ENCODE measurements around the gene FOXS1. TPM values are rescaled to one million over a fixed set of nuclear protein-coding genes. Genes with fewer than 3 reads are reported as not detected.
A peak's percentile ranks its signal among the peaks of the same experiment; 100 is the strongest.

The FOXS1 gene
- polyA plus RNA-seq, 1 of the 3 experiments (the other 2 are of a cell fraction) = 0.99 TPM

DNA sequence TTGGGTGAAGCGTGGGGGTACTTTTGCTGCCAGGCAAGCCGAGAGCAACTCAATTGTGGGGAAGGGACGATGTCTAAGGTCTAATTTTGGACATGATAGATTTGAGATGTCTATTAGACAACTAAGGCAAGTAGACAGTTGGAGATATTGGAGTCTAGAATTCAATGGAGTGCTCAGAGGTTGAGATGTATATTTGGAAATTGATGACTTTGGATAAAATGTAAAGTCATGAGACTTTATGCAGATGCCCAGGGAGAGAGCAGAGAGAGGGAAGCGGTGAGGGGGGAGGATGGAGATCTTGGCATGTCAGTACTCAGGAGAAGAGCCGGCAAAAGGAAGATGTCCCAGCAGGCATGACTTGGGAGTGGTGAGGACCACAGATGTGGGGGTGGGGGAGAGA lies 19.3 kb downstream of the FOXS1 start (continued):
- TF ChIP-seq, protein P1, sequence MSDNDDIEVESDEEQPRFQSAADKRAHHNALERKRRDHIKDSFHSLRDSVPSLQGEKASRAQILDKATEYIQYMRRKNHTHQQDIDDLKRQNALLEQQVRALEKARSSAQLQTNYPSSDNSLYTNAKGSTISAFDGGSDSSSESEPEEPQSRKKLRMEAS (IDR thresholded peaks at IDR 0.05; ENCODE audit: low read depth) = no peak
- no peak for TF ChIP-seq CHD2 (IDR thresholded peaks at IDR 0.05; ENCODE audit: low read length, partially characterized antibody)
- no peak for TF ChIP-seq YY1 (IDR thresholded peaks at IDR 0.05; ENCODE audit: low read depth)

DNA sequence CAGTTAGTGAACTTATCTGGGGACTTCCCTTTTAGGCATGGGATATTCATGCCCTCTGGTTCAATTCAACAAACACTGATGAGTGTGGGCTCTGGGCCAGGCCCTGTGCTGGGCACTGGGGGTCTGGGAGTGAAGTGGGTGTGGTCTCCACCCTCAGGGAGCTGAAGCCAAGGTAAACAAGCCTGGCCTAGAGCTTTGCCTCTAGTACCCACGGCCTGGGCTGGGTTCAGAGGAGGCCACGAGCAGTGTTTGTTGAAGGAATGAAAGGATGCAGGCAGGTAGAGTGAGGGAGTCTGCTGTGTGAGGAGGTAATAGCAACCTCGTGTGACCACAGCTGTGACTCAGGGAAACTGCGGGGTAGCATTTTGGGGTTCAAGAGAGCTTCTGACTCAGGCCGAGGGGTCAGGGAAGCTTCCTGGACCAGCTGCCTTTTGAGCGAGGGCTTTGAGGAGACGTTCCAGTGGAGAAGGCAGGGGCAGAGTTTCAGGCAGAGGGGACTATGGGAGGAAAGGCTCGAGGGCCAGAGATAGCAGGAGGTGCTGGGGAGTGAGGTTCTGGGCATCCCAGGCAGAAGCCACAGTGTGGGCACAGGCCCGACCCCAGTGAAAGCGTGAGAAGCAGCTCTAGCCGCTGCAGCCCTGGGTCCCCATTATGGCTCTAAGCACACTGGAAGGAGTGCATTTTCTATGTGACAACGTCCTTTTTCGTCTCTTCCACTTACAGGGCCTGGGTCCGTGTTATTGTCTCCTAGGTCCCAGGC lies 20.7 kb downstream of the FOXS1 start:
- no peaks in the 10 kb centered on the region for H3K9me3 ChIP-seq
- H3K9ac ChIP-seq = no peak overlapping the region
- no peak overlapping the region for H3K4me3 ChIP-seq (ENCODE audit: low read depth in 2 of 2, low read length in 1 of 2)
- no peaks in the 10 kb centered on the region for H3K36me3 ChIP-seq (replicated peaks in 1 of 2; ENCODE audit: control insufficient read depth in 1 of 2, insufficient read depth in 2 of 2, low read length in 1 of 2)
- peak overlapping the region; percentile 26; the same call in 1 of the 2 replicates for H3K4me2 ChIP-seq
- TF ChIP-seq FOXJ3 (CRISPR knock-in tag; IDR thresholded peaks at IDR 0.05) (no peak), TCF12 (IDR thresholded peaks at IDR 0.05) (no peak), SIN3A (IDR thresholded peaks at IDR 0.05; ENCODE audit: borderline replicate concordance, low read depth, low read length) (no peak), FOSL2 (IDR thresholded peaks at IDR 0.05; ENCODE audit: borderline replicate concordance, low read depth) (no peak), RCOR1 (IDR thresholded peaks at IDR 0.05; ENCODE audit: low read length) (no peak), EP300 (IDR thresholded peaks at IDR 0.05; ENCODE audit: borderline replicate concordance in 1 of 2, low read depth in 1 of 2, low read length in 1 of 2) (no peak), GATA2 (CRISPR knock-in tag; IDR thresholded peaks at IDR 0.05) (no peak)
- H3K27me3 ChIP-seq (ENCODE audit: insufficient read depth) = no peaks in the 10 kb centered on the region
- POLR2A ChIA-PET = no interaction called here
- peaks cover 11% of the 10 kb centered on the region for H3F3A ChIP-seq (replicated peaks; ENCODE audit: insufficient read depth)
- peaks cover 0 to 8% of the 10 kb centered on the region in 2 experiments; a peak in 1 of 4 replicates for H3K4me1 ChIP-seq (ENCODE audit: control insufficient read depth in 1 of 2, insufficient read depth in 2 of 2, low read depth in 1 of 2, low read length in 1 of 2)
- CTCF ChIA-PET = interaction anchor here (1.5 to 7.6 kb wide), 8 partner anchors 13 to 267 kb away, joined by 6 to 174 read pairs (median 52); partner anchors contain the start of genes FOXS1 and PDRG1
- no peaks in the 10 kb centered on the region for H3K9me2 ChIP-seq
- no peaks in the 10 kb centered on the region for H4K20me1 ChIP-seq (ENCODE audit: insufficient read depth)
- H3K79me2 ChIP-seq (ENCODE audit: insufficient read depth) = no peaks in the 10 kb centered on the region
- WGBS (ENCODE audit: low lambda C conversion rate) = 89% methylated on average over 14 of the region's 14 CpGs
- no peak overlapping the region; the same call in 1 of the 2 replicates for H2AFZ ChIP-seq (ENCODE audit: low read depth)
- no peak overlapping the region for H3K27ac ChIP-seq (ENCODE audit: low read depth in 2 of 2, low read length in 1 of 2)
- DNase-seq = peak; percentile 17

- DNase-seq = no peak
- ChIA-PET POLR2A (no interaction called here), CTCF (interaction anchor here (1.5 to 7.6 kb wide), 10 partner anchors 12 to 267 kb away, joined by 6 to 174 read pairs (median 30); partner anchors contain the start of genes FOXS1 and PDRG1)
- WGBS (ENCODE audit: low lambda C conversion rate) = 83% methylated on average over 2 of the region's 4 CpGs
- Histone ChIP-seq H2AFZ (ENCODE audit: low read depth) (0 out of 2 replicates have a peak overlapping the region, but pooled peaks have one; percentile 16), H3F3A (replicated peaks; ENCODE audit: insufficient read depth) (peaks cover 11% of the 10 kb centered on the region), H3K79me2 (ENCODE audit: insufficient read depth) (no peaks in the 10 kb centered on the region), H3K9me3 (no peaks in the 10 kb centered on the region), H3K4me1 (ENCODE audit: control insufficient read depth in 1 of 2, insufficient read depth in 2 of 2, low read depth in 1 of 2, low read length in 1 of 2) (peaks cover 0 to 8% of the 10 kb centered on the region in 2 experiments; a peak in 1 of 4 replicates), H3K36me3 (replicated peaks in 1 of 2; ENCODE audit: control insufficient read depth in 1 of 2, insufficient read depth in 2 of 2, low read length in 1 of 2) (no peaks in the 10 kb centered on the region), H3K27ac (ENCODE audit: low read depth in 2 of 2, low read length in 1 of 2) (no peak overlapping the region), H3K4me3 (ENCODE audit: low read depth in 2 of 2, low read length in 1 of 2) (no peak overlapping the region), H4K20me1 (ENCODE audit: insufficient read depth) (no peaks in the 10 kb centered on the region), H3K9ac (no peak overlapping the region), H3K9me2 (no peaks in the 10 kb centered on the region), H3K27me3 (ENCODE audit: insufficient read depth) (no peaks in the 10 kb centered on the region), H3K4me2 (peak overlapping the region; percentile 26; the same call in 1 of the 2 replicates)
- TF ChIP-seq TAF1 (IDR thresholded peaks at IDR 0.05; ENCODE audit: borderline replicate concordance, low read depth, low read length) = no peak
- no peak for TF ChIP-seq MEF2A (IDR thresholded peaks at IDR 0.05; ENCODE audit: borderline replicate concordance, low read depth)
- TF ChIP-seq CHD2 (IDR thresholded peaks at IDR 0.05; ENCODE audit: low read length, partially characterized antibody) = no peak
- no peak for TF ChIP-seq EZH2phosphoT487 (IDR thresholded peaks at IDR 0.05; ENCODE audit: borderline replicate concordance, low read depth)
- no peak for TF ChIP-seq ZBTB33 (IDR thresholded peaks at IDR 0.05; ENCODE audit: borderline replicate concordance, low read depth)
- TF ChIP-seq SIN3A (IDR thresholded peaks at IDR 0.05; ENCODE audit: borderline replicate concordance, low read depth, low read length) = no peak
- TF ChIP-seq REST (IDR thresholded peaks at IDR 0.05; ENCODE audit: low read depth, low read length) = no peak
- TF ChIP-seq, protein P2, sequence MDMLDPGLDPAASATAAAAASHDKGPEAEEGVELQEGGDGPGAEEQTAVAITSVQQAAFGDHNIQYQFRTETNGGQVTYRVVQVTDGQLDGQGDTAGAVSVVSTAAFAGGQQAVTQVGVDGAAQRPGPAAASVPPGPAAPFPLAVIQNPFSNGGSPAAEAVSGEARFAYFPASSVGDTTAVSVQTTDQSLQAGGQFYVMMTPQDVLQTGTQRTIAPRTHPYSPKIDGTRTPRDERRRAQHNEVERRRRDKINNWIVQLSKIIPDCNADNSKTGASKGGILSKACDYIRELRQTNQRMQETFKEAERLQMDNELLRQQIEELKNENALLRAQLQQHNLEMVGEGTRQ (IDR thresholded peaks at IDR 0.05; ENCODE audit: borderline replicate concordance, low read depth, low read length) = no peak
Observed at GRCh38 chr20:31824125-31824485, 21.3 kb downstream of the FOXS1 start.
